Measurements from ENCODE around the gene SLC35D3.
"Not testable (repeated sequence)": the region's sequence is repeated elsewhere in the genome, so short reads cannot be mapped to it uniquely, and the experiment has no call there.

Gene SLC35D3, protein sequence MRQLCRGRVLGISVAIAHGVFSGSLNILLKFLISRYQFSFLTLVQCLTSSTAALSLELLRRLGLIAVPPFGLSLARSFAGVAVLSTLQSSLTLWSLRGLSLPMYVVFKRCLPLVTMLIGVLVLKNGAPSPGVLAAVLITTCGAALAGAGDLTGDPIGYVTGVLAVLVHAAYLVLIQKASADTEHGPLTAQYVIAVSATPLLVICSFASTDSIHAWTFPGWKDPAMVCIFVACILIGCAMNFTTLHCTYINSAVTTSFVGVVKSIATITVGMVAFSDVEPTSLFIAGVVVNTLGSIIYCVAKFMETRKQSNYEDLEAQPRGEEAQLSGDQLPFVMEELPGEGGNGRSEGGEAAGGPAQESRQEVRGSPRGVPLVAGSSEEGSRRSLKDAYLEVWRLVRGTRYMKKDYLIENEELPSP

GRCh38 chr6:136921936-136922684 lies at the start of gene SLC35D3:
Gene SLC35D3, plus strand, starts transcription at chr6:136922301. Its CDS starts 128 bp downstream, at chr6:136922429.
- no peak for DNase-seq

DNA sequence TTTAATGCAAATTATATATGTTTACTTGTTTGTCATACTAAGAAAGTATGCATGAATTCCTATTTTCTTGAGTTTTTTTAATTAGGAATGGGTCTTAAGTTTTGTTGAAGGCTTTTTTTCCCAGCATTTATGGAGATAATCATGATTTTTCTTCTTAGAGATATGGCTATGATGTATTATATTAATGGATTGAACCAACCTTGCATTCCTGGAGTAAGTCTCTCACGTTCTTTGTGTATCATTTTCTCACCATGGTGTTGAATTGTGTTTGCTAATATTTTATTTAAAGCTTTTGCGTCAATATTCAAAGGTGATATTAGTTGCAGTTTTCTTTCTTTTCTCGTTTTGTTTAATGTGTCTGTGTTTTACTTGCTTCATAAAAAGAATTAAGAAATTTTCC lies 48.4 kb upstream of the SLC35D3 start:
- DNase-seq = peak; percentile 7

DNA sequence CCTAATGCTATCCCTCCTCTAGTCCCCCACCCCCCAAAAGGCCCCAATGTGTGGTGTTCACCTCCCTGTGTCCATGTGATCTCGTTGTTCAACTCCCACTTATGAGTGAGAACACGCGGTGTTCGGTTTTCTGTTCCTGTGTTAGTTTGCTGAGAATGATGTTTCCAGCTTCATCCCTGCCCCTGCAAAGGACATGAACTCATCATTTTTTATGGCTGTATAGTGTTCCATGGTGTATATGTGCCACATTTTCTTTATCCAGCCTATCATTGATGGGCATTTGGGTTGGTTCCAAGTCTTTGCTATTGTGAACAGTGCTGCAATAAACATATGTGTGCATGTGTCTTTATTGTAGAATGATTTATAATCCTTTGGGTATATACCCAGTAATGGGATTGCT lies 45.6 kb upstream of the SLC35D3 start:
- DNase-seq = not testable (repeated sequence)

- no peak for DNase-seq
These were observed 41.2 kb upstream of the SLC35D3 start for GRCh38 chr6:136880748-136881460.

GRCh38 chr6:136886091-136886490 lies 36.0 kb upstream of the SLC35D3 start:
- DNase-seq = no peak

DNA sequence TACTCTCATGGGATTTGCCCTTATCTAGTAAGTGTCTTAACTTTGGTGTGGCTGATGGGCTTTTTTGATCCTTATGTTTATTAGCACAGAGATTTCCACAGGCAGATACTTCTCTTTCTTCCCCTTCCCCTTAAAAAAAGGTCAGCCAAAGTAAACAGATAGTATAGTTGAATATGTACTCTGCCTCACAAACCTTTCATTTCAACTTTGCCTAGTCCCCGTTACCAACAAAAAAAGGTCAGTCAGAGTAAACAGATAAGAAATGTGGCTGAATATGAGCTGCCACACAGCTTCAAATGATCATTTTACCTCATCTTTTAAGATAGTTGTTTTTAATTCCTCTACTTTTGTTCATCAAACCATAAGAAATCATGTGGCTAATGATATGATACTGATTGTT lies 34.1 kb upstream of the SLC35D3 start:
- no peak for DNase-seq

GRCh38 chr6:136889271-136890193 lies 32.6 kb upstream of the SLC35D3 start:
- DNase-seq = no peak

DNA sequence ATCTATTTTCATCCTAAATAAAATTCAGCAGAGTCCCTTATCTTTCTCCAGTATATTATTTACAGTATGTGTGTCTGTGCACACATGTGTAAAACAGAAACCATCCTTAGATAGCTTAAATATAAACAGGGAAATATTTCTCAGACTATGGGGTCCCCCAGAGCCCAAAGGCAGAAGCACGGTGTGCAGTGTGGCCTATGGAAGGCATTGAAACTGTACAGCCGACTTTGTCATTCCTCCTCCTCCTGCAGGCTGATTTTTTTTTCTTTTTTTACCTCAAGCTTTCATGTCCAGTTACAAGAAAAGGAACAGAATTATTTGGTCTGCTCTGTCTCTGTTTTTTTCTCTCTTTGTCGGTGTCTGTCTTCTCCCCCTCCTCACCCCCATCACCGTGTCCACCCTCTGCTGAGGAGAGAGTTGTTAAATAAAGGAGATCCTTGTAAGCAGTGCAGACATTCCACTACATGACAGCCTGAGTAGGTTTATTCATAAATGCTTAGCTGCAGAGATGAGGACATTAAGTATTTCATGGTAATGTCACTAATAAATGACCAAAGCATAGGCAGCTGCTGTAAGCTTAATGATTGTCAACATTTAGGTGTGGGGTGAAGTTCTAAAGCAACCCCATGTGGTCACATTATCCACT lies 31.8 kb upstream of the SLC35D3 start:
- DNase-seq = no peak

GRCh38 chr6:136890986-136891385 lies 31.1 kb upstream of the SLC35D3 start:
- DNase-seq = no peak

- DNase-seq = no peak
These were observed 28.9 kb upstream of the SLC35D3 start for GRCh38 chr6:136893187-136893586.

GRCh38 chr6:136895901-136896300 lies 26.2 kb upstream of the SLC35D3 start:
- DNase-seq = no peak

DNA sequence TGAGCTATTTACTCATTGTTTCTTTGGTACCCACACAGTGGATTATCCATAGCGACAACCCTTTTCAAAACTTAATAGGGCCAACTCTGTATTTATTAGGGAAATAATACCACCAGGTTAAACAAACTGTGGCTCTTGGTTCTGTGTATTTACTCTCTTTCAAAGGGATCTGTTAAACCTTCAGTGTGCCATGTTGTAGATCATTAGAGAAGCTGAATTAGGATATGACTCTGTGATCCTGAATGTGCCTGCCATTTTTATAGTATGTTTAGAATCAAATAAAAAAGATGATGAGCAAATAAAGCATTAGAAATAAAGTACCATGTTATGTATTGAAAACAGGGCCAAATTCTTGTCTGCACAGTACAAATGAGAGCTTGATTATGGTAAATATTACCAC lies 25.0 kb upstream of the SLC35D3 start:
- no peak for DNase-seq

GRCh38 chr6:136901212-136901784 lies 20.8 kb upstream of the SLC35D3 start:
- DNase-seq = no peak

DNA sequence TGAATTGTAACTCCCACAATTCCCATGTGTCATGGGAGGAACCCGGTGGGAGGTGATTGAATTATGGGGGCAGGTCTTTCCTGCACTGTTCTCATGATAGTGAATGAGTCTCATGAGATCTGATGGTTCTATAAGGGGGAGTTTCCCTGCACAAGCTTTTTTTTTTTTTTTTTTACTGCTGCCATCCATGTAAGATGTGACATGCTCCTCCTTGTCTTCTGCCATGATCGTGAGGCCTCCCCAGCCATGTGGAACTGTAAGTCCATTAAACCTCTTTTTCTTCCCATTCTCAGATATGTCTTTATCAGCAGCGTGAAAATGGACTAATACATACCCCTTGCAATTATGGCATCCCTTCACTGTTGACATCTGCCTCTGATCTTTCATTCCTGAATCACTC lies 17.6 kb upstream of the SLC35D3 start:
- not testable (repeated sequence) for DNase-seq

DNA sequence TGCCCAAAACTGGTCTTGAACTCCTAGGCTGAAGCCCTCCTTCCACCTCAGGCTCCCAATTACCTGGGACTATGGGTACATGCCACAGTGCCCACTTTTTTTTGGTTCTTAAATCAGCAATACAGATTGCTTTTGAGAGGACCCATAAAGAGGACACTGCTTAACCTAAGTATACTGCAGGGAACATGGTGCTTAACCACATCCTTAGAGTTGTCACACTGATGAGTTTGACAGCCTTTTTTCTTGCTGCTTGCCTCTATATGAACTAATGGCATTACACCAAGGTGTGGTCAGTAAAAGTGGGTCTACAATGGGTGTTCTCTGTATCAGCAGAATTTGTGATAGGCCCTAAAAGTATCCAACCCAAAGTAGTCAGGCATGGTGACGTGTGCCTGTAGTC lies 7.2 kb upstream of the SLC35D3 start:
- DNase-seq = no peak

DNA sequence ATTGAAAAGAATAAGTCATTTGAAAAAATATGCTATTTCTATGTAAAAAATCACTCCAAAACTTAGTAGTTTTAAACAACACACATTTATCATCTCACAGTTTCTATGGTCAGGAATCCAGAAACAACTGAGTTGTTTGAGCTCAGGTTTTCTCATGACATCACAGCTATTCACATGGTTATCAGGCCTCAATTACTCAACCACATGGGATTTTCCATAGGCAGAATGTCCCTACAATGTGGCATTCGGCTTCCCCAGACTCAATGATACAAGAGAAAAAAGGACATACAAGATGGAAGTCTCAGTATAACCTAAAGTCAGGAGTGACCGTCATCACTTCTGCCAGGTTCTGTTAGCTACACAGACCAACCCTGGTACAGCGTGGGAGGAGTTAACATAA lies 3.4 kb upstream of the SLC35D3 start:
- no peak for DNase-seq

DNA sequence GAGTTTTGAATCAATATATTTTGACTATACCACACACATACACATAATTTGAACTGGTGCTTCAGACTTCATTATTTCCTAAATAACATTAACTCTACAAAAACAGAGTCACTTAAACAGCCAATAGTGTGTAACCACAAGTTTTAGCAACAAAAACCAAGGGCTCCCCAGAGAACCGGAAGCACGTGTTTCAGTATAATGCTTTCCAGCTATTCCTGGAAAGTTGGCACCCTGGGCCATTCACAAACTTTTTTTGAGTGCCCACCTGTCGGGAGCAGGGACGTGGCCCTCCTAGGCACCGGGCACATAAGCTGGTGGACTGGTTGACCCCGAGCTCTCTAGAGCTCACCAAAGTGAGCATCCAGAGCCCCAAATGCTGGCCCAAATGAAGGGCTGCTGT lies 1.9 kb upstream of the SLC35D3 start:
- DNase-seq = no peak

DNA sequence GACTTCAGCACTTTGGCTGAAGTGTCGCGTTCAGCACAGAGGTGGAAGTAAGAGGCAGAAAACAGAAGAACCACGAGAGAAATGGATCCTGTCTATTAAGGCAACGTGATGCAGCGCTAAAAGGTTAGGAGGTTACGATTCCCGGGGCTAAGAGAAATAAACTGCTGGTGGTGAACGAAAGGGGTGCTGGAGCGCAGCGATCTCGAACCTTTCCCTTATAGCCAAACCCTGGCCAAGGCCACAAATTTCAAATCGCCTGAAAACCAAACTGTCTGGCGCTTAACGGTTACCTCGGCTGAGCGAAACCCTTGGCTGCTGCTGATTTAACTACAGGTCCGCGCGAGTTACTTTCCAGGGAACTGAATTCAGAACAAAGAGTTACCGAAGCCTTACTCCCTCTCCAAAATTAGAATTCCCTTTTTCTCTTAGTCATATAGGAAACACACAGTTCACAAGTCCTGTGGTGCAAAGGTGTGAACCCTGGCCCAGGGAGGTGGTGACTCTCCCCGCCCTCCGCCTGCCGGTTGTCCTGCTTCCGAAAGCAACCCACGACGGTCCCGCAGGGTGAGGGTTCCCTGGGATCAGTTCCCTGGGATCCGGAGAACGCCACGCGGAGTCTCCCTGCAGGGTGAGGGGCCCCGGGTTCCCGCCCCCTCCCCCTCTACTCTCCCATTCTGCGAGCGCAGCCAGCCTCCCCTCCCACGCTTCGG lies 1.3 kb upstream of the SLC35D3 start:
- no peak for DNase-seq

GRCh38 chr6:136921381-136921935 lies 643 bp upstream of the SLC35D3 start:
- peak; percentile 5 for DNase-seq

DNA sequence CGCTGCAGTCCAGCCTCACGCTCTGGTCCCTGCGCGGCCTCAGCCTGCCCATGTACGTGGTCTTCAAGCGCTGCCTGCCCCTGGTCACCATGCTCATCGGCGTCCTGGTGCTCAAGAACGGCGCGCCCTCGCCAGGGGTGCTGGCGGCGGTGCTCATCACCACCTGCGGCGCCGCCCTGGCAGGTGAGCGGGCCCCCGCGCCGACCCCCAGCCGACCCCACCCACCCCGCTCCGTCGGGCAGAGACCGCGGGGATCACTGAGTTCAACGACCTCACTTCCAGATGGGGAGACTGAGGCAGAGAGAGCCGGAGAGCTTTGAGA lies 545 bp downstream of the SLC35D3 start:
- no peak for DNase-seq
